NCI-H2171 treated with DMSO at 0.1 percent for 48 hours (cell line): ENCODE data around the gene GOLGA8N.
A peak's percentile ranks its signal among the peaks of the same experiment; 100 is the strongest.
"Not testable (repeated sequence)": the region's sequence is repeated elsewhere in the genome, so short reads cannot be mapped to it uniquely, and the experiment has no call there.

ENCODE experiments used
- DNase-seq: peaks from one replicate; lab custom pipeline; 2025; lab: John Stamatoyannopoulos, UW

GOLGA8N gene

DNA sequence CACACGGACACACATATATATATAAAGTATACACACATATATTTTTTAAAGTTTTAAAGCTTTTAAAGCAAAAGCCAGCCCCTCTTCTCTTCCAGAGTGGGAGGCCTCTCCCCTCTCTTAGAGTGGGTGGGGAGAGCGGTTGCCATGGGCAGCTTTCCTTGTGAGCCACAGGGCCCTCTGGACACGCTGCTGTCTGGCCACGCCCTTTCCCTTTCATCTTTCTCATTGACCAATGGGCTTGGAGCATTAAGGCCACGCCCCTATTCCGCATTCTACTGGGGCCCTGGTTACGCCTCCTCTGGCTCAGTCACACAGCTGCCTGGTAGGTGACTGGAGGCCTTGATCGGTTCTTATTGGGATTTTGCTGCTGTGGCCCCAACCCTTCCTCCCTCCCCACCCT, at the start of gene GOLGA8N:
GOLGA8N (plus strand) TSS at position 306 of the 400 bp plus-strand sequence.
- DNase-seq, result not testable (repeated sequence)

DNA sequence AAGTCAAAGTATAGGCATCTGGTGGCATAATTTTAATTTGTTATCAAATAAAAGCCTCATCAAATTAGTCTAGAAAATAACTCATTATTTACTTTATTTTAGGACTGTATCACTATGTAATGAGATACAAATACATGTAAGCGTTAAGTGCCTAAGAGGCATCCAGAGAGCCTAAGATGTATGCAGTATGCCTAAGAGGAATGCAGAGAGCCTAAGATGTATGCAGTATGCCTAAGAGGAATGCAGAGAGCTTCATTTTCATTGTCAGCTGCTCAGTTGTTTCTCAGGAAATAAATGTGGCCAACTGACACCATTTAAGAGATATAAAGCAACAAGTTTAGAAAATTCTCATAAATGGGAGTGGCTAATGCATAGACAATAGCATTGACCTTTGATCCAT, 49.8 kb upstream of the GOLGA8N start:
- DNase-seq, result not testable (repeated sequence)

- not testable (repeated sequence) for DNase-seq
Measured at GRCh38 chr15:32545129-32545528, 48.1 kb upstream of the GOLGA8N start.

DNA sequence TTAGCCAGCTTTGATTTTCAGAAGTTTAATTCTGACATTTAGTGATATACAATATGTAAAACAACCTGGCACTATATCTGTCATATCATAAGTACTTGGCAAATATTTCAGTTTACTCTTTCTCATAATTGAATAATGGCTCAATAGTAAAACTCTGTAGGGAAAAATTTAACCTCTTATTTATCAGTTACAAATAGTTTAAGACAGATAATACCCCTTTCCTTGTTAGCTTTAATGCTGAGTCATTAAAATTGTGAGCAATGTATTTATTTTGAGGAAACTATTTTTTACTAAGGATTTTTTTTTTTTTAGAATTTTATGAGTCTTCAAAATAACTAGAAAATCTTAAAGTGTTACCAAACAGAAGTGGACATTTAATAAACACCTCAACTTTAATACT, 38.7 kb upstream of the GOLGA8N start:
- not testable (repeated sequence) for DNase-seq

- not testable (repeated sequence) for DNase-seq
Measured at GRCh38 chr15:32562198-32562597, 31.1 kb upstream of the GOLGA8N start.

DNA sequence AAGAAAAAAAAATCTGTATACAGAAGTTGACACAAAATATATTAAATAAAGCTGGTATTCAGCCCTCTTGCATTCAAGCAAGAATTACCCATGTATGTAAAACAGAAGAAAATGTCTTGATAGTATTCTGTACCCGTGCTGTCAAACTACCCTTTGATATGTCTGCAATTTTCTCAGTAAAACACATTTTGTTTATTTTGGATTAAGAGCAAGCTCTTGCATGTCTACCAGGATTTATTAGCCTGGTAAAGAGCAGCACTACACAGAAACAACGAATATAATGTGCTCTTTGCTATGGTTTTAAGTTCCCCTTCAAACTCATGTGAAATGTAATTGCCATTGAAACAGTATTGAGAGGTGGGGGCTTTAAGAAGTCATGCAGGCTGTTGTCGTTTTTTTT, 24.3 kb upstream of the GOLGA8N start:
- DNase-seq, result not testable (repeated sequence)

DNA sequence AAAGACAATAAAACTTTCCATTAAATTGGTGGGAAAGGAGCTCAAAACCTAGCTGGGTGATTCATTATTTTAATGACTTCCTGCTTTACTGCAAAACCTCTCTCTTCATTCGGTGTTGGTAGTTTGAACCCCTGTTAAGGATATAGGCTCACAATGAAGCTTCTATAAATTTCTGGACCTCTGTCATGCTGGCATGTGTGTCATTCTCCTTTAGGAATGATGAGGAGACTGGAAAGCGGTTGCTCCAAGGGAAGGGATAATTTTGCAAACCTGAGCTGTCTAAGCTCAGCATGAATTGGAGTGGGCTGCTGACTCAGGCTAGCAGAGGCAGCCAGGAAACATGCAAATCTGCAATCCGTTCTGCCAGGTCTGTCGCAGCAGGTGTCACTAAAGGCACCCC, 14.8 kb upstream of the GOLGA8N start:
- not testable (repeated sequence) for DNase-seq

DNA sequence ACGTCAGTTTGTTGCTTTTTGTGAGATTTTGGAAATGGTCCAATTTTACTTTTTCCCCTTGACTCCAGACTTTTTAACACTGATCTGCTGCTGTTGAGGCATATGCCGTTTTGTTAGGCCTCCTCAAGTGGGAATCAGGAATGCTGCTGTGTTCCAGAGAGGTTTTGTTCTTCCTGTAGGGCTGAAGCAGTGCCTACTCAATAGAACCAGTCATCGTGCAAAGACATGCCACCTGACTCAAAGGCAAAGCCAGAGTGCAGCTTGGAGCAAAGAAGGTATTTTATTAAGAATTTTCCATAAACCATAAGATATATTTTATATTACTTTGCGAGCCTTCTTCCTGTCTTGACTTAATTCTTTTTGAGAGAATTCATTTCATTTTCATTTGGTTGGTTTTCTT, 7.4 kb upstream of the GOLGA8N start:
- DNase-seq, result not testable (repeated sequence)

DNA sequence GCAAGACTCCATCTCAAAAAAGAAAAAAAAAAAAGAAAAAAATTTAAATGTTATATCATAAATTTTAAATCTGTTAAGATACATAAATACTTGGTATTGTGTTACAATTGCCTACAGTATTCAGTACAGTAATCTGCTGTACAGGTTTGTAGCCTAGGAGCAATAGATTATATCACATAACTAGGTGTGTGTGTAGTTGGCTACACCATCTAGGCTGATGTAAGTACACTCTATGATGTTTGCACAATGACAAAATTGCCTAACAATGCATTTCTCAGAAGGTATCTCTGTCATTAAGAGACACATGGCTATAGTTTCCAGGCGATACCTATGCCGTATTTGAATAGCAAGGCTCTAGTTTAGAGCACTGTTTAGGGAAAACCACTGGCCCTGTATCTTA, 16.3 kb downstream of the GOLGA8N start:
- not testable (repeated sequence) for DNase-seq

DNA sequence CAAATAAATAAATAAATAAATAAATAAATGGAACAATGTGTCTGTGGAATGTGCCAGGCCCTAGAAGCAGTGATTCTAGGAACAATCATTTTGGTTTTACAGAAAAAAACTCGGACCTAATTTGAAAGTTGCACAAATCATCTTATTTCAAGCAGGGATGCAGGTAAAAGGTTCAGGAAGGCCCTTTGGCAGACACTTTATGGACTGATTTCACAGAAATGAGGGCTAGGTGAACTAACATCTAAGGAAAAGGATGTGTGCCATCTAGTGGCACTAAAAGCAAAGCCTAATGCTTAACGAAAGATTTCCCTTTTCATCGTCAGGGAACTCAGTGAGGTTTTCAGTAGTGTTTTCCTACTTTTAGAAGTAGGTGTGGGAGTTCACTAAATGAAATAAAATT, 17.5 kb downstream of the GOLGA8N start:
- not testable (repeated sequence) for DNase-seq

GRCh38 chr15:32614712-32615050, 21.4 kb downstream of the GOLGA8N start:
- not testable (repeated sequence) for DNase-seq

DNA sequence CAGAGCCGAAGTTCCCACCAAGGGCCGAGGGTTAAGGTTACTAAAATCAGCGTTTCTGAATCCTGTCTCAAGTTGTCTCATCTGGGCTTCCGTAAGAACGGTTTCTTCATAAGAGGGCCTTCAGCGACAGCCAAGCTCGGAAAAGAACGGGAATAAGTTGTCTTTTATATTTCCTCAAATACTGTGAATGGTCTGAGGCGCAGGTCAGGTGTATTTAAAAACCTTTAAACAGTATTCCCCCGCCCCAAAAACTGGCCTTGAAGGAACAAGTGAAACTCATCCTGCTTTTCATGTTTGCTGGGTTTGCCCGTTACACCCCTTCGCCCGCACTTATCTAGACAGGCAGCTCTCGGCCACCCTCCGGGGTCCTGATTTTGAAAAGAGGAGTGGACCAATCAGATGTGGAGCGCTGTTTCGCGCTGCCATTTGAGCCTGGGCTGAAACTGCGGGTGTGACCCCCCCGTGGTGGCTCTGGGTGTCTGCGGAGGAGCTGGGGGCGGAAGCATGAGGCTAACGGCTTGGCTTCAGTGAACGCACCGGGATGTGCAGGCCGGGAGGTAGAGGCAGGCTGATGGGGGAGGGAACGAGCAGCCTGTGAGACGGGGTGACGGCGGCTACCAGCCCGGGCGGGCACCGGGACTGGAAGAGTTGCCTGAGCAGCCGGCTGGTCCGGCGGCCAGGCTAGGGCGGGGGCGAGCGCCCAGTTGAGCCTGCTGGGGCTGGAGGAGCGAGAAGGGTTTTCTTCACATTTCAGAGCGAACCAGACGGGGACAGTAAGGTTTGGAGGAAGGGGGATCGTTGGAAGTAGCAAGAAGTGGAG, 22.0 kb downstream of the GOLGA8N start, which contains the start of gene ARHGAP11A:
ARHGAP11A (plus strand) TSS at position 454 of the 820 bp plus-strand sequence. CDS start 708 bp downstream, outside the sequence.
- not testable (repeated sequence) for DNase-seq

GRCh38 chr15:32615871-32616426, 22.7 kb downstream of the GOLGA8N start:
- not testable (repeated sequence) for DNase-seq

GRCh38 chr15:32636410-32636809, 43.2 kb downstream of the GOLGA8N start:
- no peak for DNase-seq

GRCh38 chr15:32636908-32637567, 43.8 kb downstream of the GOLGA8N start:
- no peak for DNase-seq

DNA sequence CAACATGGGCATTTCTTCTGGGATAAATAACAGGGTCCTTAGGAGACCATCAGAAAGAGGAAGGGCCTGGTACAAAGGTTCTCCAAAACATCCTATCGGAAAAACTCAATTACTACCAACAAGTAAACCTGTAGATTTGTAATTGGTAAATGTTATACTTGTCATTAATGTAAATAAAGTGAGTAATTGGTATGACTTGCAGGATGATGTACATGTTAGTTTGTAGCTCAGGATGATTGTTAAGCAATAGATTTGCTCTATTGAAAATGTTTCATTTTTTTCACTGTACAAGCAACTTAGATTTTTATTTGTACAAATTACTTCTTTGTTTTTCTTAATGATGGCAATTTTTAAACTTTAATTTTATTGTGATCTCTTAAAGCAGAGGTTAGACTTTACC, 44.4 kb downstream of the GOLGA8N start:
- no peak for DNase-seq

DNA sequence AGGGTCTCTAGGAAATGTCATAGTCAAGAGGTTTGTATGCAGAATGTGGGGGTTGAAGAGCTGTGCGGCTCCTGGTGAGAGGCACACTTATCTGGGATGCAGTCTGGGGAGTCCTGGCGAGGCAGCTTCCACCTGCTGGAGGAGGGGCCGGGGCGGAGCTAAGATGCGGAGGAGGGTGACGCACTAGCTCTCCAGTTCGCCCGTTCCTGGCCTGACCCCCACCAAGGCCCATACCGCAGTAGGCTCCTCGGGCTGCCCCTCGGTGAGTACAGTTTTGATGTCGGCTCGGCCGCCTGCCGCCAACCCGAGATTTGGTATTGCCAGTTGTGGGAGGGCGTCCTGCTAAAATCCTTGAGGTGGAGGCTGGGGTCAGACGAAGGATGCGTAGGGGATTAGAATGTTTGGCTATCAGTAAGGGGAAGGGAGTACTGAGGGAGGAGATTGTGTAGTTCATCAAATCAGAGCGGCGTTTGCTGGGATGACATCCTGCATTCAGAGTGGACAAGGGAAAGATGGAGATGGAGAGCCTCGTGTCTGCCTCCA, 48.3 kb downstream of the GOLGA8N start, which contains the start of gene SCG5:
SCG5 (plus strand) TSS at position 194 of the 543 bp plus-strand sequence. CDS start 1,883 bp downstream, outside the sequence.
- DNase-seq, result peak; percentile 92

DNA sequence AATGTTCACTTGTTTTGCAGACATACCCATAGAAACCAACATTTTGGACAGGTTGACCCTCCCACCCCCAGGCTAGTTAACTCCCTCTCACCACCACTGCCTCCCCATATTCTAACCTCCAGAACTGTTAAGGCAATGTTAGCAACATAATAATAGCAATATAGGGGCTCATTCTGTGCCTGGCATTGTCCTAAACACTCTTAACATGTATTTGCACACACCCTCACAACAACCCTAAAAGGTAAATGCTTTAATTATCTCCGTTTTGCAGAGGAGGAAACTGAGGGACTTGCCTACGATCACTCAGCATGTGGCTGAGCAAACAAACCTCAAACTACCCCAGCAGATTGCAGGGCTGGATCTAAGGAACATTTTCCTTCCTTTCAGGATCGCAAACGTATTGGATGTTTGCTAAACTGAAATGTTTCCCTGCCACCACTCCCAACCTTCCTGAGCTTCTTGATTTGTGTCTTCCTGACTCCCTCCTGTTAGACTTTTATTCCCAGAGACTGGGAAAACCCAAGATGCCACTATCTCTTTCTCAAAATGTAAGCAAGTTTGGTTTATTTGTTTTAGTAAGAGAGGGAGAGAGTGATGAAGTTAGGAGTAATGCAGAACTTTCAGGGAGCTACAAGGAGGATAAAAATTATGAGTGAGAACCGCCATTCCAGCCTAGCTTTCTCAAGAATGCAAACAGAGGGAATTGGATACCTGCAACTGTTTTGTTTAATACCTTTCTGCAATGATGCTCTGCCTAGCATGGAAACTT, 49.6 kb downstream of the GOLGA8N start:
- peak; percentile 39 for DNase-seq

DNA sequence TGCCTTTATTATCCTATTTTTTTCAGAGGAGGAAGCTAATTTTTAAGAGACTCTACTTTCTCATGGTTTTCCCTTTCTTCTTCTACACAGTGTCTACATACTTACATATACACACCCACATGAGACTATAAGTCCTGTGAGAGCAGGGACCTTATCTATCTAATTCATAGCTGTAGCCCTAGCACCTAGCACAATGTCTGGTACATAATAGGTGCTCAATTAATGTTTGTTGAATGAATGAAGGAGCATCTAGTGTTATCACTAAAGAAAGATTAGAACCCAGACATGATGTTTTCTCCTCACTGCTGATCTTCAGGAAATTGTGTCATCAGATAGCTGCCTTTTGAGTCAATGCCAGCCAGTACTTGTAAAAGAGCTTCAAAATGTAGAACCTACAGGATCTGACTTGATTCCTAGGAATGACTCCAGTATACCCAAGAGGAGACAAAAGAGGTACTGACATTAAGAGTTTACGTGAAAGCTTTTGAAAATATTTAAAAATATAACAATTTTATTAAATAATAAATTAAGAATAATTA, 50.7 kb downstream of the GOLGA8N start:
- DNase-seq, result no peak

DNA sequence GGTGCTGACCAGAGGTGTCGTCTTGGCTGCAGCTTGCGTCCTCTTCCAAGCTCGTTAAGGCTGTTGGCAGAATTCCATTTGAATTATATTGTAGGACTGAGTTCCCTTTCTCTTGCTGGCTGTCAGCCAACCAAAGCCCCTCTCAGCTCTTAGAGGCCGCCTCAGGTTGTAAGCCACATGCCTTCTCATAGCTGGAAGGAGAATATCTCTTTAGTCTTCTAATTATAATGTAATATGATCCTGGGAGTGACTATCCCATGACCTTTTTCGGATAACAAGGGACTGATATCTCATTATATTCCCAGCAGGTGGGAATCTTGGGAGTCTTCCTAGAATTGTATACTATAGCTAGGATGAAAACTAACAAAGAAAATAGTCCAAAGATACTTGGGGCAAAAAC, 53.0 kb downstream of the GOLGA8N start:
- DNase-seq, result peak; percentile 96

DNA sequence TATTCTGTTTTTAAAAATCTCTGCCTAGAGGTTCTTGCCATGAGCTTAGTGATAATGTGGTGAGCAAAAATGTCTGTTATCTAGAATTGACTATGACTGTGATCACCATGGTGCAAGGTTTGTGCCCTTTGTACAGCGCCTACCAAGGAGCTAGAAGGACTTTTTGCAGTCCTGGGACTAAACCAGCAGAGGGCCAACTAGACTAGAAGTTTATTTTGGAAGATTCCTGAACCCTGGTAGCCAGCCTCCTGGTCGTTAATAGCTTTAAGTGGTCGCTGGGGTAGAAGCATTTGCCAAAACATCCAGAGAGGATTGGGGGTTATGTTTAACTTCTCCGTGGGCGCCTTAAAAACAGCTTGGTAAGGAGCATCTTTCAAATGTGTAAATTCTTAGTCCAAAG, 56.1 kb downstream of the GOLGA8N start:
- peak; percentile 18 for DNase-seq
